Endodermal cell (in vitro differentiated cells): ENCODE data around the gene IL1RAPL2. TPM values are rescaled to one million over a fixed set of nuclear protein-coding genes. Genes with fewer than 3 reads are reported as not detected.

Experiments used
- DNase-seq: peaks from one replicate; pipeline ENCODE4 v3.0.0-alpha.2; 2017
- H3K27ac ChIP-seq: 2 replicates; pipeline ENCODE4 v1.5.1; 2013; ENCODE audit warnings: mild to moderate bottlenecking, low read depth, low read length, moderate library complexity
- H3K27me3 ChIP-seq: 2 replicates; pipeline ENCODE4 v1.6.1; 2013; ENCODE audit warnings: mild to moderate bottlenecking, low read length, moderate library complexity; ENCODE audit not compliant: insufficient read depth, control insufficient read depth, poor library complexity, severe bottlenecking
- H3K36me3 ChIP-seq: 2 replicates; pipeline ENCODE4 v1.7.0; 2013; ENCODE audit warnings: mild to moderate bottlenecking, low read length, moderate library complexity; ENCODE audit not compliant: control insufficient read depth, insufficient read depth
- H3K4me1 ChIP-seq: one replicate; pipeline ENCODE4 v1.7.0; 2013; ENCODE audit warnings: low read length; ENCODE audit not compliant: control insufficient read depth, insufficient read depth
- H3K4me3 ChIP-seq: 2 replicates; pipeline ENCODE4 v1.5.1; 2013; ENCODE audit warnings: mild to moderate bottlenecking, low read length, moderate library complexity
- H3K9ac ChIP-seq: 2 replicates; pipeline ENCODE4 v1.6.1; 2013; ENCODE audit warnings: mild to moderate bottlenecking, low read length, moderate library complexity; ENCODE audit not compliant: poor library complexity, severe bottlenecking; ENCODE audit errors: extremely low read depth
- H3K9me3 ChIP-seq: 2 replicates; pipeline ENCODE4 v1.6.1; 2013; ENCODE audit warnings: mild to moderate bottlenecking, low read length, moderate library complexity; ENCODE audit not compliant: control insufficient read depth
- H3K27ac Mint-ChIP-seq: 2 replicates; pipeline ENCODE4 v1.8.0; 2020; ENCODE audit warnings: mixed read lengths
- H3K27me3 Mint-ChIP-seq: 2 replicates; pipeline ENCODE4 v1.8.0; 2021; ENCODE audit warnings: mild to moderate bottlenecking, mixed read lengths; ENCODE audit not compliant: insufficient read depth
- H3K36me3 Mint-ChIP-seq: 2 replicates; pipeline ENCODE4 v1.8.0; 2020; ENCODE audit warnings: low read depth, mixed read lengths
- H3K4me1 Mint-ChIP-seq: 2 replicates; pipeline ENCODE4 v1.8.0; 2020; ENCODE audit warnings: mixed read lengths
- H3K4me3 Mint-ChIP-seq: 2 replicates; pipeline ENCODE4 v1.8.0; 2020; ENCODE audit warnings: mild to moderate bottlenecking, moderate library complexity, mixed read lengths
- H3K9me3 Mint-ChIP-seq: 2 replicates; pipeline ENCODE4 v1.8.0; 2020; ENCODE audit warnings: mild to moderate bottlenecking, mixed read lengths
- CTCF ChIP-seq: fragments of 200-600 bp; sonication (generic); conservative IDR thresholded peaks from 2 replicates; pipeline ENCODE4 v1.5.0; 2021; ENCODE audit warnings: antibody characterized with exemption, mild to moderate bottlenecking
- WGBS, 2 experiments: methylation state at CpG; one replicate each; pipeline versions ENCODE4 v1.1.5 to v1.1.7; 2013; ENCODE audit warnings: missing lambda C conversion rate in 2 of 2, mixed read lengths in 1 of 2; ENCODE audit not compliant: insufficient coverage in 1 of 2, insufficient read length in 1 of 2; 5-methylcytosine and 5-hydroxymethylcytosine counted together
- total RNA-seq, 2 donors: library from RNA; stranded (reverse); fragmentation: NEBNext Ultra II Directional in 1 of 2; extraction: Animal tissue kit (Norgen Biotek cat#: 25700) in 1 of 2; gene quantifications; 2 replicates in 1 of 2; 3 replicates in 1 of 2; pipeline ENCODE4 v1.2.1, GENCODE V29; 2021

Gene IL1RAPL2
- total RNA-seq, 2 donors from 2014 or later: 0.13 TPM; not detected in 1

- H3K27me3 Mint-ChIP-seq: no peaks in the 10 kb centered on the region
- peak; percentile 62 for TF ChIP-seq CTCF
- no peak overlapping the region for H3K4me3 ChIP-seq
- H3K9ac ChIP-seq: no peak overlapping the region
- peak; percentile 67 for DNase-seq
- no peaks in the 10 kb centered on the region for H3K4me1 ChIP-seq
- no peaks in the 10 kb centered on the region for H3K27me3 ChIP-seq
- H3K36me3 Mint-ChIP-seq: no peaks in the 10 kb centered on the region
- H3K27ac ChIP-seq: no peak overlapping the region
- H3K4me1 Mint-ChIP-seq: no peaks in the 10 kb centered on the region
- no peak overlapping the region for H3K27ac Mint-ChIP-seq
- H3K9me3 Mint-ChIP-seq: peaks cover 38% of the 10 kb centered on the region
- H3K4me3 Mint-ChIP-seq: no peak overlapping the region
- H3K36me3 ChIP-seq: no peaks in the 10 kb centered on the region
- no peaks in the 10 kb centered on the region for H3K9me3 ChIP-seq
These were observed 497.7 kb downstream of the IL1RAPL2 start for GRCh38 chrX:105063743-105064142.

GRCh38 chrX:105098201-105098600 is 532.2 kb downstream of the IL1RAPL2 start:
- no peak for TF ChIP-seq CTCF
- peaks cover 31% of the 10 kb centered on the region for H3K9me3 Mint-ChIP-seq
- H3K27ac ChIP-seq: no peak overlapping the region
- no peaks in the 10 kb centered on the region for H3K4me1 ChIP-seq
- H3K4me3 Mint-ChIP-seq: no peak overlapping the region
- H3K36me3 ChIP-seq: no peaks in the 10 kb centered on the region
- DNase-seq: no peak
- no peaks in the 10 kb centered on the region for H3K9me3 ChIP-seq
- 98 to 100% methylated on average over 1 to 2 of the region's 2 CpGs for WGBS, 2 experiments
- no peaks in the 10 kb centered on the region for H3K4me1 Mint-ChIP-seq
- no peak overlapping the region for H3K4me3 ChIP-seq
- H3K27me3 Mint-ChIP-seq: no peaks in the 10 kb centered on the region
- H3K36me3 Mint-ChIP-seq: no peaks in the 10 kb centered on the region
- H3K27me3 ChIP-seq: no peaks in the 10 kb centered on the region
- no peak overlapping the region for H3K27ac Mint-ChIP-seq
- no peak overlapping the region for H3K9ac ChIP-seq

DNA sequence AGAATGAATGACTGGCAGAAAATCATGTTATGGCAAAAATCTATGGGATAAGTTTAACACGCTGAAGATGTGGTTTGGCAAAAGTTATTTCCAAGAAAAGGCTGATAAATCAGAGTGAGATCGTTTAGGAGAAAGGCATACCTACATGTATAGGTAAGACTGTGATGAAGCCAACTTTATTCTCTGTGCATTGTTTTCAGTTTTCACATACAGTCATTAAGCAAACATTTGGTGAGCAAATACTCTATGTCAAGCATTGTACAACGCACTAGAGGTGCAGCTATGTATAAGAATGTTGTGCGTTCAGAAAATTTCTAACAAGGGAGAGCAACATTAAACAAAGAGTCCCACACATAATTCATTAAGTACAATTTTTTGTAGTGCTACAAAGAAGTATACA is 532.8 kb downstream of the IL1RAPL2 start:
- H3K9me3 Mint-ChIP-seq: peaks cover 26% of the 10 kb centered on the region
- H3K27ac Mint-ChIP-seq: no peak overlapping the region
- 93 to 100% methylated on average over 1 to 4 of the region's 4 CpGs for WGBS, 2 experiments
- H3K4me3 ChIP-seq: no peak overlapping the region
- no peaks in the 10 kb centered on the region for H3K36me3 Mint-ChIP-seq
- H3K27me3 Mint-ChIP-seq: no peaks in the 10 kb centered on the region
- H3K4me3 Mint-ChIP-seq: no peak overlapping the region
- H3K4me1 Mint-ChIP-seq: no peaks in the 10 kb centered on the region
- H3K4me1 ChIP-seq: no peaks in the 10 kb centered on the region
- no peaks in the 10 kb centered on the region for H3K9me3 ChIP-seq
- H3K36me3 ChIP-seq: no peaks in the 10 kb centered on the region
- TF ChIP-seq CTCF: no peak
- DNase-seq: no peak
- H3K27ac ChIP-seq: no peak overlapping the region
- H3K27me3 ChIP-seq: no peaks in the 10 kb centered on the region
- no peak overlapping the region for H3K9ac ChIP-seq
